Islet precursor cell (in vitro differentiated cells): ENCODE data around the gene LIN7B.

ENCODE experiments used
- DNase-seq: peaks from one replicate; pipeline ENCODE4 v3.0.0-alpha.2; 2018

LIN7B gene, protein sequence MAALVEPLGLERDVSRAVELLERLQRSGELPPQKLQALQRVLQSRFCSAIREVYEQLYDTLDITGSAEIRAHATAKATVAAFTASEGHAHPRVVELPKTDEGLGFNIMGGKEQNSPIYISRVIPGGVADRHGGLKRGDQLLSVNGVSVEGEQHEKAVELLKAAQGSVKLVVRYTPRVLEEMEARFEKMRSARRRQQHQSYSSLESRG

GRCh38 chr19:49113762-49114629 is at the start of gene LIN7B:
LIN7B (plus strand) TSS chr19:49114370; CDS start chr19:49114405, 35 bp downstream.
- peak; percentile 92 for DNase-seq

DNA sequence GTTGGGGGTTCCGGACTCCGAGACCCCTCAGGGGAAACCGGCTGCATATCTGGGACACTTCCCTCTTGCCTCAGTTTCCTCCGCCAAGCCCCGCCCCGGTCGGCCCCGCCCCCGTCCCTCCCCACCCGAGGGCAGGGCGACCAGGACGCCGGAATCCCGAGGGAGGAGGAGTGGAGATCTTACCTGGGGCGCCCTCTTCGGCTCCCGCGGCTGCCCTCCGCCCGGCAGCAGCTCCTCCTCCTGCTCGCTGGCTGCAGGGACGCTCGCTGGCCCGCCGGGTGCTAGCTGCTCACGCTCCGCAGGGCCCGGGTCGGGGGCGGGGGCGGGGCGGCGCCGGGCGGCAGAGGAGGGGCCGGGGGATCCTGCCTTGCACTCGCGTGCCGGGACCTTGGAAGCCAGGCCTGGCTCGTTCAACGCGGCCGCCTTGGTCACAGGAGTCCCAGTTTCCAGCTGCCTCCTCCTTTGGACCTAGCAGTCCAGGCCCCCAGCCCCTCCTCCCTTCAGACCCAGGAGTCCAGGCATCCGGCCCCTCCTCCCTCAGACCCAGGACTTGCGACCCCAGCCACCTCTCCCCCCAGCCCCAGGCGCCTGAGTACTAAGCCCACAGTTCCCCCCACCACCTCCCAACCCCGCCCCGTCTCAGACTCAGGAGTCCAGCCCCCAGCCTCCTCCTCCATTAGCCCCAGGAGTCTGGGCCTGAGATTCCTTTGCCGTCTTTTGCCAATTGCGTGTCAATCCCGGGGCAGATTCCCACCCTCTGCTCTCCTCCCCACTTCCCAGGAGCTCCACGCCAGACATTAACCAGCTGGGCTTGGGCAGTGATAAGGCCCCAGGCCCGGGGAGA is 49.2 kb upstream of the LIN7B start, which contains the start of gene NTF4:
Gene NTF4, minus strand, starts transcription at position 51 of the 844 bp plus-strand sequence. CDS start 2,821 bp downstream, outside the sequence.
- DNase-seq: peak; percentile 95

- DNase-seq: no peak
Observed at GRCh38 chr19:49065905-49066512, 48.2 kb upstream of the LIN7B start.

- no peak for DNase-seq
Observed at GRCh38 chr19:49067554-49067953, 46.6 kb upstream of the LIN7B start.

DNA sequence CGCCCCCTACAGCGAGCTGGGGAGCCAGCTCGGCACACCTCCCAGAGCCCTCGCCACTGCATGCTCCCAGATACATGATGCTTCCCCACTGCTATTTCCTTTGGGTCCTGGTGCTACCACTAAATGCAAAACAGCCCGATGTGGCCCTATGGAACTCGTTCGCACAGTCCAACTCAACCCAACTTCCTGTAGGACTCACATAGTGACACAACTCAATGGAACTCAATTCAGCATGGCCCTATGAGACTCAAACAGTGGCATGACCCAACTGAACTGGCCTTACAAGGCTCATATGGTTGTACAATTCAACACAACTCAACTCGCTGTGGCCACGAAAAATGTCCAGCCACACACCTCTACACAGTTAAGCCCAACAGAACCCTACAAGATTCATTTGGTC is 45.1 kb upstream of the LIN7B start:
- DNase-seq: no peak

DNA sequence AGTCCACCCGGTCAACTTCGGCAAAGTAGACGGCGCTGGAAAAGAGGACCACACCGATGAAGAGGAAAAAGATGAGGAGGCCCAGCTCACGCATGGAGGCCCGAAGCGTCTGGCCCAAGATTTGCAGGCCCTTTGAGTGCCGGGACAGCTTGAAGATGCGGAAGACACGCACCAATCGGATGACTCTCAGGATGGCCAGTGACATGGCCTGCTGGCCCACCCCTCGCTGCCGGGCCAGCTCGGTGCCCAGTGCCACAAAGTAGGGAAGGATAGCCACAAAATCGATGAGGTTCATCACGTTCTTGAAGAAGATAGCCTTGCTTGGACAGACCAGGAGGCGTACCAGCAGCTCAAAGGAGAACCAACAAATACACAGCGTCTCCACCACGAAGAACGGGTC is 43.8 kb upstream of the LIN7B start:
- DNase-seq: no peak

GRCh38 chr19:49071860-49072547 is 42.2 kb upstream of the LIN7B start:
- DNase-seq: peak; percentile 79

DNA sequence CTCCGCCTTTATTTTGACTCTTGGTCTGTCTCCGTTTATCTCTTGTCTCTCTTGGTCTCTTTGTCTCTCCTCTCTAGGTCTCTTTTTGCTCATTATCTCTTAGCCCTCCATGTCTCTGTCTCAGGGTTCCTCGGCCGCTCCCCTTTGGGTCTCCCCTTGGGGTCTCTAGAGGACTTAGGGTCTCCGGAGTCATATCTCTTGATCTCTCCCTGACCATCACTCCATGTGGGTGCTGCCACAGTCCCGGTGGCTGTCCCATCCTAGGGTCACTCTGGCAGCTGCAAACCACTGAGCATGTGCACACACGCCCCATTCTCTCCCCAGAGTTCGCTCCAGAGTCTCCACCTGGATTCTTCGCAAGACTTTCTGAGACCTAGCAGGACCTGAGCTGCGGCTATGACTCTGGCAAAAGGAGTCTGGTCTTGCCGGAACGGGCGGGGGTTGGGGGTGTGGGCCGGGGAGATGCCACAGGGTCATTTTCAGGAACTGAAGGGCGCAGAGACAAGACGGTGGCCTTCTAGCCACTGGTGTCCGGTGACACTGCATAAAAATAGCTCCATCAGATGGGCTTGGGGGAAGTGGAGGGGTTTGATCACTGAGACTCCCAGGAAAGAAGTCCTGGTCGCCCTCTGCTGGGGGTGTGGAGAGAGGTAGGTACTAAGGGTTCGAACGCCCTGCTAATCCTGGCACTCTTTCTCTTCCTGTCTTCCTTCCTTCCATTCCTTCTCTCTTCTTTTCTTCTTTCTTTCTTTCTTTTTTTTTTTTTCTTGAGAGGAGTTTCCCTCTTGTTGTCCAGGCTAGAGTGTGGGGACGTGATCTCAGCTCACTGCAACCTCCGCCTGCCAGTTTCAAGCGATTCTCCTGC is 40.4 kb upstream of the LIN7B start:
- peak; percentile 77 for DNase-seq

DNA sequence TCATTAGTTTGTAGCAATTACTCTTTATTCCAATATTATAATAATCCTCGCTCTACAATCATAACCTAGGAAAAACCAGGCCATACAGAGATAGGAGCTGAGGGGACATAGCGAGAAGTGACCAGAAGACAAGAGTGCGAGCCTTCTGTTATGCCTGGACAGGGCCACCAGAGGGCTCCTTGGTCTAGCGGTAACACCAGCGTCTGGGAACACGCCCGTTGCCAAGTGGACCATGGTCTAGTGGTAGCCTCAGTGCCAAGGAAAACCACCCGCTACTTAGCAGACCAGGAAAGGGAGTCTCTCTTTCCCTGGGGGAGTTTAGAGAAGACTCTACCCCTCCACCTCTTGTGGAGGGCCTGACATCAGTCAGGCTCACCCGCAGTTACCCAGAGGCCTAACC is 39.3 kb upstream of the LIN7B start:
- peak; percentile 69 for DNase-seq

GRCh38 chr19:49080392-49080791 is 33.8 kb upstream of the LIN7B start:
- DNase-seq: no peak

GRCh38 chr19:49081273-49081672 is 32.9 kb upstream of the LIN7B start:
- DNase-seq: no peak

DNA sequence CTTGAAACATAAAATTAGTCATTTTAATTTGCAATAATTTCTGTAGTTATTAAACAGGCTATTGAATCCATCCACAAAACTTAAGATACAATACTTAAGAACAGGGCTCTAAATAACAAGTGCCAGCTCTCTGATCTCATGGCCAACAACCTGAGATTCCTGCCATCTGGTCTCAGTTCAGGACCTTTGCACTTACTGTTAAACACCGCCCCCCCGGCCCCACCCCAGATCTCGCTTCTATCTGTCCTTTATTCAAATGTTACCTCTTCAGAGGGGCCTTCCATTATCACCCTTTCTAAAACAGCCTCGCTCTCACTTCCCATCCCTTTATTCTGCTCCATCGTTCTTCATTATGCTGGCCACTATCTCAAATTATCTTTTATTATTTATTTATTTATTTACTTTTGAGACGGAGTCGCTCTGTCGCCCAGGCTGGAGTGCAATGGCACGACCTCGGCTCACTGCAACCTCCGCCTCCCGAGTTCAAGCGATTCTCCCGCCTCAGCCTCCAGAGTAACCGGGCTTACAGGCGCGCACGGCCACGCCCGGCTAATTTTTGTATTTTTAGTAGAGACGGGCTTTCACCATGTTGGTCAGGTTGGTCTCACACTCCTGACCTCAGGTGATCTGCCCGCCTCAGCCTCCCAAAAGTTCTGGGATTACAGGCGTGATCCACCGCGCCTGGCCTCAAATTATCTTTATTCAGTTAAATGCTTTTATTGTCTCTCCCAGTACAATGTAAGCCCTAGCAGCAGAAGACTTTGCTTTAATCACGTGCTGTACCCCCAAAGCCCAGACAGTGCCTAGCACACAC is 29.8 kb upstream of the LIN7B start:
- DNase-seq: no peak

- DNase-seq: peak; percentile 100
Observed at GRCh38 chr19:49085020-49085867, 28.9 kb upstream of the LIN7B start, which contains the start of gene SNRNP70. SNRNP70 (plus strand) TSS chr19:49085451; CDS start chr19:49086415, 964 bp downstream.

- DNase-seq: no peak
Observed at GRCh38 chr19:49085868-49086232, 28.3 kb upstream of the LIN7B start.

- DNase-seq: no peak
Observed at GRCh38 chr19:49086296-49086695, 27.9 kb upstream of the LIN7B start.

DNA sequence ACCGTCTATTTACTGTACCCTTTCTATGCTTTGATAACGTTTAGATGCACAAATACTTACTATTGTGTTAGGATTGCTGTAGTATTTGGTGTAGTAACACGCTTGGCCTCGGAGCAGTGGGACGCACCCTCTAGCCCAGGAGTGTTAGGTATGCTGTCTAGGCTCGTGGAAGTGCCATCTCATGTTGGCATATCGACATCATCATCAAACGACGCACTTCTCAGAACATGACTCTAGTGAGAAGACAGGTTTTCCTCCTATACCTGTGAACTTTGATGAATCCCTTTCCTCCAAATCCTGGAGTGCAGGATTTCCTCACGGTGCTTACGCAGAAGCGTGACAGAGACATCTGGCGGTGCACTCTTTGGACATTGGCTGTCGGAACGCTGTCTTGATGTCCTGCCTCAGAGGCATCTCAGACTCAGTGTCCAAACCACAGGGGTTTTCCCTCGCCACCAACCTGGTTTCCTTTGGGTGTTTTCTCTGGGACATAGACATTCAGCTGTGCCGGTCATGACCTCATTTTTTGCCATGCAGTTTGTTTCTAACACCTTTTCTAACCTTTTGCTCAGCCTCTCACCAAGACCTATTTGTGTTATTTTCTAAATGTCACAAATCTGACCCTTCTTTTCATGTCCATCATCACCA is 22.7 kb upstream of the LIN7B start:
- DNase-seq: no peak

DNA sequence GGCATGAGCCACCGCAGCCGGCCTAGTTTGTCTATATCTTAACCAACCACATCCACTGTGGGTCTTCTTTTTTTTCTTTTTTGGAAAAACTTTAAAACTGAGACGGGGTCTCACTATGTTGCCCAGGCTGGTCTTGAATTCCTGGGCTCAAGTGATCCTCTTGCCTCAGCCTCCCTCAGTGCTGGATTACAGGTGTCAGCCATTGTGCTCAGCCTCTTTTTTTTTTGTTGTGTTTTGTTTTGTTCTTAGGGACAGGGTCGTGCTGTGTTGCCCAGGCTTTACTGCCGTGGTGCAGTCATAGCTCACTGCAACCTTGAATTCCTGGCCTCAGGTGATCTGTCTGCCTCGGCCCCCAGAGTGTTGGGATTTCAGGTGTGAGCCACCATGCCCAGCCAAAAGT is 21.5 kb upstream of the LIN7B start:
- no peak for DNase-seq
